Left ventricle myocardium superior (tissue), 1 donor: ENCODE measurements around the gene ANKRD7. TPM values are rescaled to one million over a fixed set of nuclear protein-coding genes. Genes with fewer than 3 reads are reported as not detected.

Experiments
- total RNA-seq: library from RNA; stranded (reverse); fragmentation: NEBNext Ultra II Directional; extraction: Animal tissue kit (Norgen Biotek cat#: 25700); gene quantifications from one replicate; pipeline ENCODE4 v1.2.1, GENCODE V29; 2021
- donor health status: DM: no; HTN: yes; CAD: no; lungs with severe emphysema.

ANKRD7 gene
- total RNA-seq, 1 donor from 2014 or later: 0.59 TPM

Other genes starting within 250 kb of the ANKRD7 start
- 22.8 TPM for gene LSM8, start 40.5 kb upstream of the ANKRD7 start, total RNA-seq